ENCODE data around the gene SLC9A9.

SLC9A9 gene

DNA sequence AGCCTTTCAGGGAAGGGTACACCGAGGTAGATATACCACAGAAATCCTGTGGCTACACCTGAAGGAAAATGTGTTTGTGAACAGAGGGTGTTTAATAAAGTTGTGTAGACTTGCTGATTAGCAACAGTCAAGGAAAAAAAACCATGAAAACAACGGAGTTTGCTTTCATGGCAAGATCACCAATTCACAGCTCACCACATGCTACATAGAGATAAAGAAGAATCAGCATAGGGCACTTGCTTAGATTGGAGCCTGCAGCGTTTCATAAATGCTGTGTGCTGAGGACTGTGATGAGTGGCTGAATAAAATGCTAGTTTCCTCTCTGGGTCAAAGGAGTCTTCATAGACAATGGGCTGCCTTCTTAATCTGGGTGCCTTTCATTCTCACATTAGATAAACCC, 257.6 kb downstream of the SLC9A9 start:
- DNase-seq: no peak

DNA sequence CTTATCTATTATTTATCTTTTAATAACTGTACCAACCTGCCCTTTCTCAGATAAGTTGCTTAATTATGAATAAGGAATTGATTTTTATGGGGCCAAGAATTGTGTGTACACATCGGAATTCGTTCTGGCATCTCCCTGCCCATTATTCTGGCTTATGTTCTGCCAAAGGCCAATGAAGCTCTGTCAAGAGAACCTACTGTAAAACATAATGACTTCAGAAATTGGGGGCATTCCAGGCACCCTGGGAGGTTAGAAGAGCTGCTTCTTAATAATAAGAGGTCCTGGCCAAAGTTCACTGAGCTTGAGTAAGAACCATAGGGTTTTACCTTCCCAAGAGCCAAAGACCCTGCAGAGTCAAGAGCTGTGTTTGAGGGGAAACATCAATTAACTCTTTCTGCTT, 261.7 kb downstream of the SLC9A9 start:
- DNase-seq: no peak

DNA sequence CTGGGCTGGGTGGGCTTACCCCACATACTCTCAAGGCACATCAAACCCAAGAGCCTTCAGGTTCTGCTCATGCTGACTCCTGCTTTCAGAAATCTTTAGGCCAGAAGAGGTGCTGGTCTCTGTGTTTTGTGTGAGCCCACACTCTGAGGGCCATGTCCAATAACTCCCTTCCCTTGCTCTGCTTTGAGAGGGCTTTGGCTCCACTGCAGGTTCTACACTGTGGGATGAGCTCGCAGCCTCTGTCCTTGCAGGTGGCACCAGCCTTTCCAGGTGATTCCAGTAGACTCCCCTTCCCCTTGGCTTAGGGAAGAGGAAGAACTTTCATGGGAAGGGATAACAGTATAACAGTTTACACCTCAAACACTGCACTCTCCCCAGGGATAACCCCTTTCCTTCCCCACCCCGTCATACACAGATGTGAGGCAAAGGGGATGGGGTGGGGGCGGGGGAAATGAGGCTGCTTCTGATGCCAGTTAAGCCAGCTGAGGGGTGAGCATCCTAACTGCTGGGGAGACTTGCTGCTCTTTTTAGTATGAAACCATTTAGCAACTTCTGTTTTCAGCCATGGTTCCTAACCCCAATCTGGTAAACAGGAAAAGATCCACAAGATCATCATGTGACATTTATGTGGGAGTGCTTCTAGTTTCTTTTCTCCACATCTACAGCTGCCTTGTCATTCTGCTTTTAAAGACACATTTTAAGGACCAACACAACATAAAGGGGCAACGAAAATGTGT, 262.4 kb downstream of the SLC9A9 start:
- no peak for DNase-seq

DNA sequence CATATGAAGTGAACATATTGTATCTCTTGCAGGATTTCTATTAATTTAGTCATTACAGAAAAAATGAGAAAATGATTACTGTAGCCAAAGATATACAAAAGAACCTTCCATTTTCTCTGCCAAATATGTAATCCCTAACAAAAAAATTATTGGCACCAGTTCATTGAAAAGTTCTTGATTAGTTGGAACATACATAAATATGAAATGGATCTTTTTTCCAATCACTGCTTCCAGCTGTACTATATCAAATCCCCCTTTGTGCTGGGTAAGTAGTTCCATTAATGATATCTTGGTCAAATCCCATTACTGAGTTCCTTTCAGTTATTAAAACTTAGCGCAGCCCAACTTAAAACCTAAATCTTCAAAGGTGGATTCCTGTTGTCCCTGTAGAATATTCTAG, 263.8 kb downstream of the SLC9A9 start:
- DNase-seq: no peak

DNA sequence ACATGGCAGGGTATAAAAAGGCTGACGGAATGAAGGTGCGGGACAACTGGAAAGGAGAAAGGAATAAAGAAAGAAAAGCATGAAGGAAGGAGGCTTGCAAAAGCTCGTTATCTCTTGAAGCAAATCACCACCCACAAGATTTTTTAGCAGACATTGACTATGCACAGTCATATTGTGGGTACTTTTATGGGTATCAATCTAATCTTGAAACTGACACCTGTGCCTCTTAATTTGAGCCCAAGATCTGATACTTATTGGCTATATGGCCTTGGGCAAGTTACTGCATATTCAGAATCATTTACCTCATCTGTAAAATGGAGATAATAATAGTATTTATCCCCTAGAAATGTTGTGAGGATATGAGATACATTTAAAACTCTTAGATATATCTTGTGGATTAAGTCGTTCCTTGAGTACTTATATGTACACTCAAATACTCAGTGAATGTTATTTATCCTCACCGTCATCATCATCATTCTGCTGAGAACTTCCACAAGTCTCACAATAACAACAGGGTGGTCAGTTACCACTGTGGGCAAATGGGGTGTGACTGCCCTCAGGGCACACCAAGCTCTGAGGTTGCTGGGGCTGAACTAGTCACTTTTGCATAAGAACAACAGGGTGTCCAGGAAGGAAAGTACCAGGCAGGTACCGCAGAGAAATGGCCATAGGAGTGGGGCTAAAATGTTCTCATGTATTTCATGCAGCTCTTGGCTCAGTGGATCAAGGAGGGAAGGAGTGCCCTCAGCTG, 266.1 kb downstream of the SLC9A9 start:
- no peak for DNase-seq

DNA sequence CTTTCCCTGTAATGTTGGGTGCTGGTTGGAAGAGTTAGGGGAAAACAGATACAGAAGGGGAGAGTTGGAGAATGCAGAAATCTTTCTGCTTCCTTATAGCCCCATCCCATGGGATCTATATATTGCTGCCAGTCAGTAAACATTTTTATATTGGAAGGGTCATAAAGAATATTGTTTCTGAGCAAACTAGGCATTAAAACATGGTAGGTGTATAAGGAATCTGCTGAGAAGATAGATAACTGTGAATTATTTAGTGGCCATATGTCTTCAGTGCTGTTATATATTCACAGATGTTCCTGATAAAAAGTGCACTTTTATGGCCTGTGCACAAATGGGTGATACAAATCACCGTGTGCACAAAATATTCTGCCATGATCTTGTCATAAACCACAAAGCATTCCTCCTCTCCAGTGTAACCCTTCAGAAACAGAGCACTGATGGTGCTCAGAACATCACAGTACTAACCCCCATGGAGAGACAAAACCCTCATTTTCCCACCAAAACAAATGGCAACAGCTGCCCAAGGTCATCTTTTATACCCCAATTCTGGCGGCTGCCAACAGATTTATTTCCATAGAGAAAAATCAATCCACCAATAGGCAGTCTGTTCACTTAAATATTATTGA, 269.3 kb downstream of the SLC9A9 start:
- DNase-seq: no peak

DNA sequence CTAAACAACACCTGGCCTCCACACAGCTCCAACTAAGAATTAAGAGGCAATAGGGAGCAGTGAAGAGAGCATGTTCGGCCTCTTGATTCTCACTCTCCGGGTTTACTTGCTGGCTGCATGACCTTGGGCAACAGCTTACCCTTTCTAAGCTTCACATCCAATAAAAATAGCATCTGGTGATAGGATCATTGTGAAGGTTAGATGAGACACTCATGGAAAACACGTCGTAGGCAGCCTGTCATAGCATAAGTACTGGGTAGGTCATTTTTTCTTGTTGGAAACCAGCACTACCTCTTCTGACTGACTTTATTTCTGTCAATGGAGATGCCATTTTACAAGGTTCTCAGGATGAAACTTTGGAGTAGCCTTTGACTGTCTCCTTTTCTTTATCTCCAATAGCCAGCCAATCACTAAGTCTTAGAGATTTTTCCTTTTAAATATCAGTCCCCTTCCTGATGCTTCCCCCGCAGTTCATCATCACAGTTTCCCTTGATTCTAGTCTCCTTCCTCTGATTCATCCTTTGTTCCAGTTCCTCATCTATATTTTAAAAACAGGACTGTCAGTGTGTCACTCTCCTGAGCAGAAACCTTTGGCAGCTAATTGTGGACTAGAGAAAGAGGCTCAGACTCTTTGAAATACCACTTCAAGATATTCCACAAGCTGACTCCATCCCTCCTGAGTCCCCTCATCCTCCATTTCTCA, 271.5 kb downstream of the SLC9A9 start:
- DNase-seq: no peak

DNA sequence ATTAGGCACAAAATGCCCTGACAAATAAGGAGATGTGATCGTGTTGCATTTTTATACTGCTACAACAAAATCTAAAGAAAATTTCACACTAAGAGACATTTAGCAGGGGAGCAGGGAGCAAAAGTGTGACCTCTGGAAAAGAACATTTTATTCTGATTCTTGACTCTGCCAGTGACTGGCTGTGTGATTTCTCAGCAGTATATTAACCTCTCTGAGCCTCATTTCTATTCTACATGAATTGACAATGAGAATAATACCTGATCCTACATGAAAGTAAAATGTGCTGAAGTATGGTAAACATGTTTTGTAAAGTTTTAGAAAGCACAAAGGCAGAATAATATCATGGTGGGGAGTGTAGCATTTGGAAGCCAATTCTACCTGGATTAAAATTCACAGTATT, 273.3 kb downstream of the SLC9A9 start:
- DNase-seq: no peak

DNA sequence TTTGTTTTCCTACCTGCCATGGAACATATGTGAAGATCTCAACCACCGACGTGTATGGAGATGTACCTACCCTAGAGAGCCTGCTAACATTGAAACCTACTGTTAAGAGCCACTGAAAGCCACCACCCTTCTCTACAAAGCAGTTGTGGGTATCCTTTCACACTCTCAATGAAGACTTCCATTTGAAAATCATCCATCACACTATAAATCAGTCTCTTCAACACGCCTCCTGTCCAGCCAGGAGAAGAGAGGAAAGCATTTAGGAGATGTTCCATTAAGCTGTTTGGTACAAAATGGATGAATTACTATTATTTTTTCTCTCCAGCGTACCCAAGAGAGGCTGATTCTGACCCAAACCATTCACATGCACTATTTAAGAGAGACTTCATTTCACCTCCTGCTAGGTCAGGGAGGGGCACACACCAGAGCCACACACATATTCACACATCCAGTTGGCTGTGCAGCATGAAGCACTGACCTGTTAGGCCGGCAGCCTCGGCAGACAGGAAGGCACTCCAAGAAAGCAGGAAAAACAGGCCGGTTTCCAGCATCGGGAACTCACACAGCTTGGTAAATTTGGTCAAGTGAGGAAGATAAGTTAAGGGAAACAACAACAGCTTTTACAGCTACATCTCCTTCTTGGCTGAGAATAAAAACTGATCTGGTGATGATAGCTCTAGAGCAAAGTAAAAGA, 274.5 kb downstream of the SLC9A9 start:
- no peak for DNase-seq

DNA sequence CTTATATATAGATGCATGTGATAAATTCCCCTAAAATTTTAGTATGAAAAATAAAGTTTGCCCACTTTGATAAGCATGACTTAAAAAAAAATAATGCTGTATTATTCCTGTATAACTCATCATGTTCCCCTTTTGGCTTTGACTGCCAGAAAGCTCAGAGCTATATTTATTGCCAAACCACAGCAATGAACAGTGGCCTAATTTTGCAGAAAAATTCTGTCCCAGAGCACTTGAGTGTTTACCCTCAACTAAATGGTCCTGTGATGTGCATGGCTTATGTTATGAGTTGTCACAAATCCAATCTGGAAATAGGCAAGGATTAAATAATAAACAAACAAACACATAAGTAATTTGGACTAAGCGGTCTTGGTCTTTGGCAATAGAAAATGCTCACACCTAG, 276.7 kb downstream of the SLC9A9 start:
- no peak for DNase-seq

DNA sequence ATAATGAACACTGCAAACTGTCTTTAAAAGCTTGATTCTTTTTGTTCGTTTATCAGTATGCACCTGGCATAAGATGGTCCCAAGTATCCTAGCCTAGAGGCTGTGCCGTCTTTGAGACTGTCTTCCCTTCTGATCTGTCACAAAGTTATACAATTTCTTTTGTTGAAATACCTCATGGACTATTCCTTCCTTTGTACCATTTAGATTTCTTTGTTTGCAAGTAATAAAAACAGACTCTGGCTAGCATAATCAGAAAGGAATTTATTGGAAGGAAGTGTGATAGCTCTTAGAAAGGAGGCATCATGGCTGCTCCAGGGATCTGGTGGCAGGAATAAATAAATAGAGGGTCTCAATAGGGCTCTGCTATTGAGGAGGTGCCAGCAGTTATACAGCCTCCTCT, 280.4 kb downstream of the SLC9A9 start:
- no peak for DNase-seq

DNA sequence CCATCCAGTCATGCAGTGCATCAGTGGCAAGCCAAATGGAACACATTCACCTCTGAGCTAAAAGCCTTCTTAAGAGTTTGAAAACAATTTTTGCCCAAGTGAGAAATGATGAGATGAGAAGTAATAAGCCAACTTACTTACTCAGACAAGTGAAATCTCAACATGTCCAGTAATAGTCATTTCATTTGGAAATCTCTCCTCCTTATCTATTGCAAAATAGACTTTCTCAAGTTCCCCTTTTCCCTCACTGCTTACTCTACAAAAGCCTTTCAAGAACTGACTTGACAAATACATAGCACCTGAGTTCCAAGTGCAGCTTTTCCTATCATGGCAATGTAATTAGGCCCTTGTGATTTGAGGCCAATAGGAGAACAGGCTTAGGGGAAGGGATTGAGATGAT, 282.3 kb downstream of the SLC9A9 start:
- DNase-seq: no peak

DNA sequence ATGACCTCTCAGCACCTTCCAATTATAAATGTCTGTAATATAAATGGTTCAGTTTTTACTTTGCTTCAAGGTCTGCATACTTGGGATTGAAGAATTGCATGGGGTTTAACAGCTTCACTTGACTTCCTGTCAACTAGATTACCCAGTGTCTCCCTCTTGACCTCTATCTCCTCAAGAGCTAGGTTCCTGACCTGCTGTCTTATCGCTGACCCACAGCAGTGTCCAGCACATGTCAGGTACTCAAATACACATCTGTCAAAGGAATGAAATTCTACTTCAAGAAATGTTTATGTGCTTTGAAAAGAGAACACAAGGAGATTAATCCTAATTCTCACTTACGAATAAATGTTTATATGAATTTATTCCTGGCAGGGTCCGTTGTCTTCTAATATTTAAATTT, 284.5 kb downstream of the SLC9A9 start:
- no peak for DNase-seq

DNA sequence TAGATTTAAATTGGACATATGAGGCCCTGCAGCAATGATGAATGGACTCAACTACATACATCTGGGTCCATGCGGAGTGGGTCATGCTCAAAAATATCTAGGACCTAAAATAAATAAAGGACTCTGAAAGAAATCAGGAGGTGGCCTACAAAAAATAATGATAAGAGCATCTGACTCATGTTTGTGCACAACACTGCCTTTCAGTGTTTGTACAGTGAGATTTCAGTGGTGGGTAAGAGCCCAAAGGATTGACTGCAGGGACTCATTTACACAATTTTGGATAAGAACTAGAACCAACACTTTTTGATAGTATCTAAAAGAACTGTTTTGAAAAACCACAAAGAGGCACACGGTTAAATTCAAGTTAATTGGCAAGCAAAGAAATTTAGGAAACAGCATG, 285.5 kb downstream of the SLC9A9 start:
- no peak for DNase-seq

DNA sequence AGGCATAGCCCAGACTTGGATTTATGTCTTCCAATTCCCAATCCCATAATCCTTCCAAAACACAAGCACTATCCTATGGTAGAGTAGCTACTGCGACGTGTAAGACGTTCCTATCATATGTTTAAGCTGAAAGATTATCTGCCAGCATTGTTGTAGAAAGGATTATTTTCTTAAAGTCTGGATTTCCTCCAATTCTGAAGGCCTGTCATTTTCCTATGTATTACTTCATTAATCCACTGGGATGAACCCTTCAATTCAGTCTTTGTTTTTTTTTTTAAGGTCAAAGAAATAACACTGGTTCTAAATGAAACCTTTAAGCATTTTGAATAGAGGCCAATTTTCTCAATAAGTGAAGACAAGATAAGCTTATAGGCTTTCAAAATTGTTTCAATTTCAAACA, 289.0 kb downstream of the SLC9A9 start:
- DNase-seq: no peak

DNA sequence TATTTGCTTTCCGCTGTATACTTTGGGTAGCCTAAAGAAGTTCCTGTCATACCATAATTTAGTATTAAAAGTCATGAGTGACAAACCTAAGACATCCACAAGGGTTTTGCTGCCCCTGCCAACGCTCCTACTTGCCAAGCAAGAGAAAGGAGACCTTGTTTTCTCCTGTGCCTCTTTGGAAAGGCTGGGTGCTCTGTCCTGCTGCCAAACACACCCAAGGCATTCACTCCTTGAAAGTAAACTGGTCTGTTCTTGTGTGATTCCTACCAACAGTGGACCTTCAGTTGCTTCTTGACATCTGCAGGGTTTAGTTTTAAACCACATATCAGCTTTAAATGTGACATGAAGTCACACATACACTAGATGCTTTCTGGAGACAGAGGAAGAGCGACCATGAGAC, 295.4 kb downstream of the SLC9A9 start:
- DNase-seq: no peak

DNA sequence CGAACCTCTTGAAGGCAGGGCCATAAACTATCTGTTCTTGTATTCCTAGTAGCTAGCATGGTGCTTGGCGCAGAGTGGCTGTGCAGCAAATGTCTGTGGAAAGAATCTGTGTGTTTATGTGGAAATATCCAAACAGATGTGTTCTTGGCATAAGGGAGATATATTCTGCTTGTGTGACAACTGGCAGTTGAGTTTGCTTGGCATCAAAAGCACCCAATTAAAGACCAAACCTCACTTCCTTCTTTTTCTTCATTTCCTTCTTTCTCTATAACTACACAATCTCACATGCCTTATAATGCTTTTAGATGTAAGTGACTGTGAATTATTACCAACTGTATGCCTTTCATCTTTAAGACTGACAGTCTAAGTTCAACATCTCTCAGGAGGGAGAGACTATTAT, 296.5 kb downstream of the SLC9A9 start:
- no peak for DNase-seq

DNA sequence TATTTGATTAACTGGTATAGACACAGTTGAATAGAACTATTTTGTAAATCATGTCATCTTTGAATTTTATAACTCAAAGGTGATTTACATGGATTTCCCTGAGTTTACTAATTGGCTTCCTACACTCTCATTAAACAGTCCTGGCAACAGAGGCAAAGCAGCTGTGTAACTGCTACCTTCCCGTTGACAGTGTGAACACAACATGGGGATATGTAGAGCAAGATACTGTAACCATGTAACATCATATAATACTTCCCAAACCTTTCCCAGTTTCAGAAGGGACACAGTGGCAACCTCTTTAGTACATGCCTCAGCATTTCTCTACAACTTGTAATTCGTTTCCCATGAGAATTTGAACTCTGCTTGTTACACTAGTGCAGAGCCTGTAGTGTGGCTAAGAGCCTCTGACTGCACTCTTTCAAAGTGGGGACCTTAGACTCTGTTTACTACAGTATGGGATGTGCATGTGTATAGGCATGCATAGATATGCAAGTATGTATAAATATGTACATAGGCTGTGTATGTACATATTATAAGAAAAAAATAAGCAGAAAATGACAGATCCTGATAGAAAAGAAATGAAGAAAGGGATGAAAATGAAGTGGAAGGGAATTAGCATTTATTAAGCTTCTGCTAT, 299.3 kb downstream of the SLC9A9 start:
- DNase-seq: no peak

DNA sequence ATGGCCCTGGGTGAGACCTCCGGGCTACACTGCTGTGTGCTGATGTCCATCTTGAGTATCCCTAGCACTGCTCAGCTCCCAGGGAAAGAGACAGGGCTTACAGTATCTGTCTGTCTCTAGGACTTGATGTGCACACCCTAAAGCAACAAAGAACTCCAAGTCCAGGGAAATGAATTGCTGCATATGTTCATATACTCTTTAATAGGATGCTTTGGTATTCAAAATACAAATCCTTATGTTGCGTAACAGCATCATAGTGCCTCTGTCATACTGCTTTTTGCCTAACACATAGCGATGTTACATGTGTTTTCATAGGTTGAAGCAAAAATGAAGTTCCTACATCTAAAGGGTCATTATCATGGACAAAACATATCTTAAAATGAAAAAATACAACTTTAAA, 299.9 kb downstream of the SLC9A9 start:
- no peak for DNase-seq

DNA sequence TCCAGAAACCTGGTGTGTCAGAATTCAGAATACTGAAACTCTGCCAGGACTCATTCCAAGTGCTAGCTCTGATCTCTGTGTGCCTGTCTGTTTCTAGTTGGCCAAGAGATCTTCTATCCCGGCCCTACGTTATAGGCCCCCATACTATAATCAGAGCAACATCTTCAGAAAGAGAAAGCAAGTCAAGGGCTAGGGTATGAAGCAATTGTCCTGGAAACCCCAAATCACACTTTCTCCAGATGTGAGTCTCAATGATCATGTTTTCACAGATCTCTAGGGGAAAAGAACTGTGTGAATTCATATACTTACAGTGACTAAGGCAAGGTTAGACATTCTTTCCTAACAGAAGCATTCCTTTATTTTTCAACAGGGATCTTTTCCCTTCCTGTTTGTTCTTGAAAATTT, 309.7 kb downstream of the SLC9A9 start:
- no peak for DNase-seq

DNA sequence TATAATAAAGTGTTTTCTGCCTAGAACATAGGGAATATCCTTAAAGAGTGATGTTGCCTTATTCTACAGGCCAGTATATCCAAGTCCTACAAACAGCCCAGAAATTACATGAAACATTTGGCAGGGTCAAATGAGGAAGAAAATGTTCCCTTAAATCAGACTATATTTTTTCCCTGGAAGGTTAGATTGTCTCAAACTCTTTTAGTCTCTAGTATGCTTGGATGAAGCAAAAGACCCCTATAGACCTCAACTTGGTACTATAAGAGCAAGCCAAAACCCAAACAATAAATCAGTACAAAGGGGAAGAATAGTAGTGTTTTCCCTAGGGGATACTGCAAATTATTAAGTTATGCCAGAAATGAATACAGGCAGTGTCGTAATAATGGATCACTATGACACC, 310.2 kb downstream of the SLC9A9 start:
- no peak for DNase-seq

DNA sequence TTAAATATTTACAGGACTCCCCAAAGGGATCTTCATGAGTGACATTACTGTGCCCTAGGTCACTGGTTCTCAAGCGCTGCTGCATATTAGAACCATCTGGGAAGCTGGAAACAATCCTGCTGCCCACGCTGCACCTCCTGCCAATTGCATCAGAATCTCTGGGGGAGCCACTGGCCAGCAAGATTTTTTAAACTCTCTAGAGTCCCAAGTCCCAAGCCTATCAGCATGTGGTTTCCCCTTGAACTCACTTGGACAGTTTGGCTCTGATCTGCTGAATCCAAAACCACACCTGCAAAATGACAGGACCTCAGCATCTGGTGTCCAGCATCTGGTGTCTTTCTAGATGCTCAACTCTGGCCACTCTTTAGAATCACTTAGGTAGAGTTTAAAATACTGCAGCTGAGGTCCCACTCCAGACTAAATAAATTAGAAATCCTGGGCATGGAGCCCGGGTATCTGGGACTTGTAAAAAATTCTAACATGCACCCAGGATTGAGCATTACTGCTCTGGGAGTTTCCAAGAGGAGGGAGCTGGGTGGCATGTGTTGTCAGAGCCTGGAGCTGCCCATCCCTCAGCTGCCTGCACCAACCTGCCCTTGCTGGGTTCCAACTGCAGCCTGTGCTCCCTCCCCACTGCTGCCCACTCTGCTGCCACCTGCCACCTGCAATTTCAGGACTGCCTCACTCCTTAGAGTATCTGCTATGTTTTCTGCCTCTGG, 311.3 kb downstream of the SLC9A9 start:
- DNase-seq: no peak

Measured in 8988T (cell line).